ENCODE results near the gene DLG2.

Gene DLG2

DNA sequence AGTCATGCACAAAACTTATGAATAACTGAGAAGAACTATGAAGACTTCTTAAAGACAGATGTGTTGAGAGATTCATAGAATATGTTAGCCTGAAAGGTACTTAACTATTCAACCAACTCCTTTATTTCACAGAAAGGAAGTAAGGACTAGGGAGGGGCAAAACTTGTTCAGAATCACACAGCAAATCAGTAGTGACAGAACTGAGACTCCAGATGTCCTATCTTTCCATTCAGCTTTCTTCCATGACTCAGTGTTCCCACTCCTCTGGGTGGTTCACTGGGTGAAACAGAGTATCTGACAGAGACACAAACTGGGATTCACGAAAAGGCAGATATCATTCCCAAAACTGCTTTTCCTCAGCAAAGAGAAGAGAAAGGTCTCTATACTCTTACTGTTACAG is 1053.3 kb downstream of the DLG2 start:
- TF ChIP-seq, protein P1, sequence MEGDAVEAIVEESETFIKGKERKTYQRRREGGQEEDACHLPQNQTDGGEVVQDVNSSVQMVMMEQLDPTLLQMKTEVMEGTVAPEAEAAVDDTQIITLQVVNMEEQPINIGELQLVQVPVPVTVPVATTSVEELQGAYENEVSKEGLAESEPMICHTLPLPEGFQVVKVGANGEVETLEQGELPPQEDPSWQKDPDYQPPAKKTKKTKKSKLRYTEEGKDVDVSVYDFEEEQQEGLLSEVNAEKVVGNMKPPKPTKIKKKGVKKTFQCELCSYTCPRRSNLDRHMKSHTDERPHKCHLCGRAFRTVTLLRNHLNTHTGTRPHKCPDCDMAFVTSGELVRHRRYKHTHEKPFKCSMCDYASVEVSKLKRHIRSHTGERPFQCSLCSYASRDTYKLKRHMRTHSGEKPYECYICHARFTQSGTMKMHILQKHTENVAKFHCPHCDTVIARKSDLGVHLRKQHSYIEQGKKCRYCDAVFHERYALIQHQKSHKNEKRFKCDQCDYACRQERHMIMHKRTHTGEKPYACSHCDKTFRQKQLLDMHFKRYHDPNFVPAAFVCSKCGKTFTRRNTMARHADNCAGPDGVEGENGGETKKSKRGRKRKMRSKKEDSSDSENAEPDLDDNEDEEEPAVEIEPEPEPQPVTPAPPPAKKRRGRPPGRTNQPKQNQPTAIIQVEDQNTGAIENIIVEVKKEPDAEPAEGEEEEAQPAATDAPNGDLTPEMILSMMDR (conservative IDR thresholded peaks at IDR 0.05; ENCODE audit: low read depth), result no peak
- ChIA-PET POLR2A (ENCODE audit: low non-redundant PET) (no interaction called here), CTCF (no interaction called here)

DNA sequence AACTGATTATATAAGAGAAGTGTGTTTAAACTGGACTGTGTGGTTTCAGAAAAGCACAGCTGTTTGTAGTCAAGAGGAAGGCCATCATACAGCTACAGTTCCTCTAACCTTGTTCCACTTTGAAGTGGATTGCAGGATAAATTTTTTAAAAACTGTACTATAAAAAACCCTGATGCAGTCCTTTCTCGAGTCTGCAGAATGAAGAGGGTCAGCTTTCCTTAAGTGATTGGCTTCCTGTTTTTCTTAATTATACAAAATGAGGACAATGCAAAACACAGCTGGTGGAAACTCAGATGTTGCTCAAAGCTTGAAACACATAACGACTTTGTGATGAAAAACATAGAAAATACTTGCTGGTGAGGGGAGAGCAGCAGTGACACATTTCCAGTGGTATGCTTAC is 1060.5 kb downstream of the DLG2 start:
- no peak overlapping the region for H3K27ac ChIP-seq
- ChIA-PET POLR2A (ENCODE audit: low non-redundant PET) (no interaction called here), CTCF (interaction anchor here (0.6 to 0.7 kb wide), 4 partner anchors 135 to 802 kb away, joined by 3 to 4 read pairs (median 4); no protein-coding TSS in a partner anchor)
- no peak for DNase-seq (ENCODE audit: low spot score)
- TF ChIP-seq, protein P1 (conservative IDR thresholded peaks at IDR 0.05; ENCODE audit: low read depth), result no peak

More for the DNA sequence above, 1053.3 kb downstream of the DLG2 start:
- DNase-seq (ENCODE audit: low spot score), result no peak
- no peak overlapping the region for H3K27ac ChIP-seq

GRCh38 chr11:84564867-84565184 is 1062.3 kb downstream of the DLG2 start:
- H3K27ac ChIP-seq, result no peak overlapping the region
- ChIA-PET CTCF (interaction anchor here (0.6 to 1.2 kb wide), 8 partner anchors 8 to 947 kb away, joined by 3 to 4 read pairs (median 3); no protein-coding TSS in a partner anchor), POLR2A (ENCODE audit: low non-redundant PET) (no interaction called here)
- TF ChIP-seq, protein P1 (conservative IDR thresholded peaks at IDR 0.05; ENCODE audit: low read depth), result peak; percentile 37; the same call in 1 of the 2 replicates
- no peak for DNase-seq (ENCODE audit: low spot score)

DNA sequence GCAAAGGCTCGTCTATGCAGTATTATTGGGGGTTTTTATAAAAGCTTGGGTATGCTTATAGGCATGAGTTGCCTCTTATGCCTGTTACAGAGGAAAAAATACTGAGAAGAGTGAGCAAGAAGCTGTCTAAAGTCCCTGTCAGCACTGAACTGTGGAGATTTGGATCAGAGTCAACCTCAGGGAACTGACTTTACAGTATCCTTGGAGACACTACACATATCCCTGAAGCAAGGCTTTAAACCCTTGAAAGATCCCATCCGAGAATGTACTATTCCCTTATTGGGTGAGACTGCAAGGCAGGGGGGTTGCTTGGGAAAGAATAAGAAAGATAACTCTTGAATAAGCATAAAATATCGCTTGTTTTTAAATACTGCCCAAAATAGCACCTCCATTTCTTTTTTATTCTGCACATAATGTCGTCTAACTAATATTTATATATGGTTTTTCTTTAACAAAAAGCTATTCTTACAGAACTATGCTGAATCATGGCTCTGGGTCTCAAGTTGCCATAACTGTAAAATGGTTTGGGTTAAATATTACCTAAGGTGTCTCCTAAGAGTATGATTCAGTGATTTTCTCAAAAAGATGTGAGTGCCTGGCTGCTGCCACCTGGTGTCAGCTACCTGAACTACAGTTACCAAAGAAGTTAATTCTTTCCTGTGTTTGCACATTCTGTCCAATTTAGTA is 1062.8 kb downstream of the DLG2 start:
- DNase-seq (ENCODE audit: low spot score), result peak; percentile 37
- TF ChIP-seq, protein P1 (conservative IDR thresholded peaks at IDR 0.05; ENCODE audit: low read depth), result peak; percentile 84
- H3K27ac ChIP-seq, result no peak overlapping the region
- POLR2A ChIA-PET (ENCODE audit: low non-redundant PET), result no interaction called here
- CTCF ChIA-PET, result interaction anchor here (0.5 to 1.2 kb wide), 10 partner anchors 8 to 948 kb away, joined by 3 to 4 read pairs (median 3); no protein-coding TSS in a partner anchor

DNA sequence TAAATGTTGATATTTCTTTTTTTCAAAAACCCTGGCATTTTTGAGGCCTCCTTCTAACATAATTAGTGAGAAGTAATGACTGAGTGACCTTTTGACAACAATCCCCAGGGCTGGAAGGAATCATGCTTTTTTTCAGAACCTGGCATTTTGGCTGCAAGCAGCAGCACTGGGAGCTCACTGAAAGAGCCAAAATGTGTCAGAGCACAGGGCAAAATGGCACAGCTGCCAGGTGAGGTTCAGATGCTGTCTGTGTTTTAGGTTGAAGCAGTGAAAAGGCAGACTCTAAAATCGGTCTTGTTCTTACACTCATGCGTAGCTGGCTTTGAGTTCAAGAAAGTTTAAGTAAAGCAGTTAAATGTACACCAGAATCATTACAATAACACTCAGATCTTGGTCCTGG is 1063.8 kb downstream of the DLG2 start:
- H3K27ac ChIP-seq, result no peak overlapping the region
- POLR2A ChIA-PET (ENCODE audit: low non-redundant PET), result no interaction called here
- CTCF ChIA-PET, result interaction anchor here (1.1 kb wide), 1 partner anchor 727 kb away, joined by 3 read pairs; no protein-coding TSS in a partner anchor
- TF ChIP-seq, protein P1 (conservative IDR thresholded peaks at IDR 0.05; ENCODE audit: low read depth), result no peak
- DNase-seq (ENCODE audit: low spot score), result no peak

GRCh38 chr11:84560206-84560605 is 1066.9 kb downstream of the DLG2 start:
- TF ChIP-seq, protein P1 (conservative IDR thresholded peaks at IDR 0.05; ENCODE audit: low read depth), result no peak
- no peak for DNase-seq (ENCODE audit: low spot score)
- ChIA-PET POLR2A (ENCODE audit: low non-redundant PET) (no interaction called here), CTCF (no interaction called here)
- H3K27ac ChIP-seq, result no peak overlapping the region
